Peyer's patch (tissue), 4 donors: ENCODE measurements around the gene WFS1.

Experiments used
- POLR2A ChIP-seq, 2 donors: fragments of 450-650 bp; IDR thresholded peaks; one replicate each; pipeline ENCODE4 v1.5.1; 2017; ENCODE audit warnings: antibody characterized with exemption in 2 of 2, mild to moderate bottlenecking in 2 of 2, moderate library complexity in 2 of 2
- TF ChIP-seq, protein P1 (sequence below), 6 experiments: fragments of 450-650 bp in 4 of 6; fragments of 200-600 bp in 2 of 6; sonication (generic) in 1 of 6; IDR thresholded peaks; one replicate each; pipeline ENCODE4 v1.5.1; 2017 to 2019; ENCODE audit warnings: antibody characterized with exemption in 6 of 6, mild to moderate bottlenecking in 3 of 6, moderate library complexity in 1 of 6

DNA sequence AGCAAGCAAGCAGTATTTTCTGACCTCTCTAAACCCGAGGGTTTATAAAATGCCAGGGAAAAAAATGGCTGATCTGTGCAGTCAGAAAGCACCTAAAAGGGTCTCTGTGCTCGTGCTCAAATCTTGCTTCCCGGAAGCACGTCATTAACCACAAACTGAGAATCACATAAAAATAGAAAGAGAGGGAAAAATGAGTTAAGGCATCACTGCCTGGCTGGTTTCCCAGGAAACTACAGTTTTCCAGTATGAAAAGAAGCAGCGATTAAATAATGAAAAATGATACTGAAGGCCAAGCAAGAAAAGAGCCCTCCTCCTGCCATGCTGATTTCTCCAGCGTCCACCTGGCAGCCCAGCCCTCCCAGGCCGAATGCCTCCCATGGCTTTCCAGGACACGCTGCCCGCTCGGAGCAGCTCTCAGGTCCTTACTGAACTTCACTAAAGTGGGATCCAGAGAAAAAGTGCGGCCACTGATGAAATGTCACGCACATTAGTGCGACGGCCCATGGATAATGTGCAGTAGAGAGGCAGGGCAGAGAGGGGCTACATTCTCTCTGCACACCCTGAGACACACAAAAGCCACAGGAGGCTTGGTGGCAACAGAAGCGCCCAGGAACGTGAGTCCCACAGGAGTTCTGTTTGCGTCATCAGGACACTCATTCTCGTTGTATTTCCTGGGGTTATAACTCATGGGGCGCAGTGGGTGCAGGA is 80.4 kb downstream of the WFS1 start:
- TF ChIP-seq, protein P1, sequence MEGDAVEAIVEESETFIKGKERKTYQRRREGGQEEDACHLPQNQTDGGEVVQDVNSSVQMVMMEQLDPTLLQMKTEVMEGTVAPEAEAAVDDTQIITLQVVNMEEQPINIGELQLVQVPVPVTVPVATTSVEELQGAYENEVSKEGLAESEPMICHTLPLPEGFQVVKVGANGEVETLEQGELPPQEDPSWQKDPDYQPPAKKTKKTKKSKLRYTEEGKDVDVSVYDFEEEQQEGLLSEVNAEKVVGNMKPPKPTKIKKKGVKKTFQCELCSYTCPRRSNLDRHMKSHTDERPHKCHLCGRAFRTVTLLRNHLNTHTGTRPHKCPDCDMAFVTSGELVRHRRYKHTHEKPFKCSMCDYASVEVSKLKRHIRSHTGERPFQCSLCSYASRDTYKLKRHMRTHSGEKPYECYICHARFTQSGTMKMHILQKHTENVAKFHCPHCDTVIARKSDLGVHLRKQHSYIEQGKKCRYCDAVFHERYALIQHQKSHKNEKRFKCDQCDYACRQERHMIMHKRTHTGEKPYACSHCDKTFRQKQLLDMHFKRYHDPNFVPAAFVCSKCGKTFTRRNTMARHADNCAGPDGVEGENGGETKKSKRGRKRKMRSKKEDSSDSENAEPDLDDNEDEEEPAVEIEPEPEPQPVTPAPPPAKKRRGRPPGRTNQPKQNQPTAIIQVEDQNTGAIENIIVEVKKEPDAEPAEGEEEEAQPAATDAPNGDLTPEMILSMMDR (IDR thresholded peaks at IDR 0.05) = no peak
- no peak for TF ChIP-seq POLR2A (IDR thresholded peaks at IDR 0.05)
